ENCODE measurements around the gene SLC7A6. TPM values are rescaled to one million over a fixed set of nuclear protein-coding genes. Genes with fewer than 3 reads are reported as not detected.
A peak's percentile ranks its signal among the peaks of the same experiment; 100 is the strongest.

SLC7A6 gene
- polyA plus RNA-seq, 1 donor from 2014 or later, result 13.8 TPM

DNA sequence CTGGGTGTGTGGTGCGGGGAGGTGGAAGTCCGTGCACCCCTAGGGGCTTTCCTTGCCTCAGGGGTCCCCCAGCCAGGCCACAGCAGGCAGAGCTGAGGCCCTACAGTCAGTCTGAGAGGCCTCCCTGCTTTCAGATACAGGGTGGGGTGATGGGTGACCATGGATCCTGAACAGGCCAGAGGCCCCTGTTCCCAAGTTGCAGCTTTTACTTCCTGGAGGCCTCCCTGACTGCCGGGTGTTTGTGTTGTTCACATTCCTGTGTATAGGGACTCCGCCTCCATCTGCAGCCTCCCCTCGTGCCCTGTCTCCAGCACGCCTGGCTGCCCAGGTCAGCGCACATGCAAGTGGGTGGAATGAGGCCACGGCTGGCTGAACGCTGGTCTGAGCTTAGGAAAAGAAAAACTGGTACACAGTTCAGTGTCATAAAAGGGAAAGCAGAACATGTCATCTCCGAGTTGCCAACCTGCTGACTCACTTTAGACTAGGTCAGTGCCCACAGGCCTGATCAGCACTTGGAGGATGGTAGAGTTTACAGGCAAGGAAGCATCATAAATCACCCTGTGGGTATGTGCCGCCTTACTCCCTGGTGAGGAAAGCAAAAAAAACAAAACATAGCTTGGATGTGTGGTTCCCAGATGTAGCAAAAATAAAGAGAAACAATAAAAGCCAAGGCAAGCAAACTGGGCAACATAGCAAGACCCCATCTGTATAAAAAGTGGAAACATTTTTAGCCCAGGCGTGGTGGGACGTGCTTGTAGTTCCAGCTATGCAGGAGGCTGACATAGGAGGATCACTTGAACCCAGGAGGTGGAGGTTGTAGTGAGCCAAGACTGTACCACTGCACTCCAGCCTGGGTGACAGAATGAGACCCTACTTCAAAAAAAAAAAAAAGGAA lies 6.2 kb upstream of the SLC7A6 start:
- H3K9me3 Mint-ChIP-seq, result no peaks in the 10 kb centered on the region

DNA sequence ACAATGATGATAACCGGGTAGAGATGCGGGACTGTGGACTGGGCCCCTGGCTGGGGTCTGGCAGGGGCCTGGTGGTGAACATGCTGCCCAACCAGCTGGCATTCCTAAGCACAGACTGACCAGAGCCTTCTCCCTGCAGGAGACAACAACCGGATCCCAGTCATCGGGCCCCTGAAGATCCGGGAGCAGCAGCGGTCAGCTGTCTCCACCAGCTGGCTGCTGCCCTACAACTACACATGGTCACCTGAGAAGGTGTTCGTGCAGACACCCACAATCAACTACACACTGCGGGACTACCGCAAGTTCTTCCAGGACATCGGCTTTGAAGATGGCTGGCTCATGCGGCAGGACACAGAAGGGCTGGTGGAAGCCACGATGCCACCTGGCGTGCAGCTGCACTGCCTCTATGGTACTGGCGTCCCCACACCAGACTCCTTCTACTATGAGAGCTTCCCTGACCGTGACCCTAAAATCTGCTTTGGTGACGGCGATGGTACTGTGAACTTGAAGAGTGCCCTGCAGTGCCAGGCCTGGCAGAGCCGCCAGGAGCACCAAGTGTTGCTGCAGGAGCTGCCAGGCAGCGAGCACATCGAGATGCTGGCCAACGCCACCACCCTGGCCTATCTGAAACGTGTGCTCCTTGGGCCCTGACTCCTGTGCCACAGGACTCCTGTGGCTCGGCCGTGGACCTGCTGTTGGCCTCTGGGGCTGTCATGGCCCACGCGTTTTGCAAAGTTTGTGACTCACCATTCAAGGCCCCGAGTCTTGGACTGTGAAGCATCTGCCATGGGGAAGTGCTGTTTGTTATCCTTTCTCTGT lies 5.1 kb upstream of the SLC7A6 start:
- no peaks in the 10 kb centered on the region for H3K9me3 Mint-ChIP-seq
- H3K36me3 Mint-ChIP-seq, result peaks cover 2% of the 10 kb centered on the region
- H3K4me1 Mint-ChIP-seq, result peaks cover 17 to 29% (median 17%) of the 10 kb centered on the region in 3 donors
- no peak overlapping the region for H3K27ac Mint-ChIP-seq
- no peaks in the 10 kb centered on the region for H3K27me3 Mint-ChIP-seq
- H3K4me3 Mint-ChIP-seq, result peak overlapping the region in 1 of 4 donors; percentile 57

More for the DNA sequence above, 6.2 kb upstream of the SLC7A6 start:
- H3K27ac Mint-ChIP-seq, result peak overlapping the region; percentile 16 to 89 (median 47)
- peaks cover 12 to 21% (median 15%) of the 10 kb centered on the region in 3 donors for H3K4me1 Mint-ChIP-seq
- no peaks in the 10 kb centered on the region for H3K27me3 Mint-ChIP-seq
- H3K36me3 Mint-ChIP-seq, result peaks cover 4% of the 10 kb centered on the region
- H3K4me3 Mint-ChIP-seq, result peak overlapping the region in 2 of 4 donors; percentile 57 to 82

DNA sequence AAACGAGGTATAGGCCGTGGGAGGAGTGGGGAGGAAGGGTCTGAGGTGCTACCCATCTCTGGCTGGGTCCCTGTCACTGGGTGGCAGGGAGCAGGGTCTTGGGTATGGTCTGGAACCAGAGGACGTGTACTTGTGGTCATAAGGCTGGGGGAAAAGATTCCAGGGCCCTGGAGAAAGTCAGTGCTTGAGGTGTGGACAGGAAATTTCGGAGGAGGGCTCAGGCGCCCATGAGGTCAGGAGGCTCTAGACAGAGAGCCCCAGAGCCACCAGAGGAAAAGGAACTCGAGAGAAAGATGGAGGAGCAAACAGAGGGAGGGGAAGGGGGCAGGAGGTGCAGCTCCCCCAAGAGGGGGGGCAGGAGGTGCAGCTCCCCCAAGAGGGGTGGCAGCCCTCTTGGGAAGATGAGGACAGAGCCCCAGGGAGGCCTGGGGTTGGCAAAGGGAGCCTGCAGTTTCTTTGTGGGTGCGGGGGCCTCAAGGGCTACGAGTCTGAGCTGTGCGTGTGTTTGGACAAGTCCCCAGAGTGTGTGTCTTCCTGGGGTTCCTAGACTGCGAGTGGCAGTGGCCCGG lies 683 bp upstream of the SLC7A6 start:
- H3K36me3 Mint-ChIP-seq, result peaks cover 2% of the 10 kb centered on the region
- no peaks in the 10 kb centered on the region for H3K27me3 Mint-ChIP-seq
- peak overlapping the region; percentile 96 to 98 (median 97) for H3K27ac Mint-ChIP-seq
- peaks cover 21 to 34% (median 30%) of the 10 kb centered on the region in 3 donors for H3K4me1 Mint-ChIP-seq
- H3K4me3 Mint-ChIP-seq, result peak overlapping the region; percentile 90 to 99 (median 95)
- no peaks in the 10 kb centered on the region for H3K9me3 Mint-ChIP-seq

DNA sequence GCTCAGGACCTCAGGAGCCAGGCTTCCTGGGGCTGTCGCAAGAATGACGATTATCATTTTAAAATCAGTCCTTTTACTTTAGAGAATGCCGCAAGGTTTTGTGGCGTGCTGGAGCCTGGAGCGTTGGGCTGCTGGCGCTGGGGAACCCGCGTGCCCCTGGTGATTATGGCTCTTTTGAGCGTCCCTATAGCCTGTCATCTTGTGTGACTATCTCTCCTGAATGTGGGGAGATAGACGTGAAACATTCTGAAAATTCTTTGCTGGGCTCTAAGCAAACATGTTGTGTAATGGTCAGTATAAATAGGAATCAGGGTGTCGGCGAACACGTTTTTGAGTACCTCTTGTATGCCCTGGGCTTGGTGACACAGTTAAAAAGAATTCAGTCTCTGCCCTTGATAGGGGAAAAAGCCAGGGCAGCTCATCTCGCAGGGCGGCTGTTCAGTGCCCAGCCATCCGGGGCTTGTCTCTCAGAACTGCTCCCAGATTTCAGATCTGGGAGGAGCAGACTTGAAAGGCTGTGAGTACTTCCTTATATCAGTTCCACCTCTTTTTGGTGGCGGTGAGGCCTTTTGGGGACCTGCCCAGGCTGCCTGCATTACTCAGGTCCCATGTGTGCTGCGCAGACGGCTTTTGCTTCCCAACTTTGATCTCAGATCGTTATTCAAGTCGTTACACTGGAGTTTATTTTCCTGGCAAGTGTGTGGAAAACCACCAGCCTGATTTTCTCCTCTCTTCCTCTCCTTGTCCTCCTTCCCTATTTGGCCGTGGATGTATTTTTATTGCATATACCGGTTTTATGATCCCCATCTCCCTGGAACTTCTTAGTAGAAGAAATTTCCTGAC lies 973 bp downstream of the SLC7A6 start:
- Mint-ChIP-seq H3K4me1 (peaks cover 28 to 41% (median 37%) of the 10 kb centered on the region in 3 donors), H3K36me3 (no peaks in the 10 kb centered on the region), H3K4me3 (peak overlapping the region; percentile 94 to 99 (median 98)), H3K9me3 (no peaks in the 10 kb centered on the region), H3K27ac (peak overlapping the region; percentile 96 to 98 (median 97)), H3K27me3 (no peaks in the 10 kb centered on the region)

DNA sequence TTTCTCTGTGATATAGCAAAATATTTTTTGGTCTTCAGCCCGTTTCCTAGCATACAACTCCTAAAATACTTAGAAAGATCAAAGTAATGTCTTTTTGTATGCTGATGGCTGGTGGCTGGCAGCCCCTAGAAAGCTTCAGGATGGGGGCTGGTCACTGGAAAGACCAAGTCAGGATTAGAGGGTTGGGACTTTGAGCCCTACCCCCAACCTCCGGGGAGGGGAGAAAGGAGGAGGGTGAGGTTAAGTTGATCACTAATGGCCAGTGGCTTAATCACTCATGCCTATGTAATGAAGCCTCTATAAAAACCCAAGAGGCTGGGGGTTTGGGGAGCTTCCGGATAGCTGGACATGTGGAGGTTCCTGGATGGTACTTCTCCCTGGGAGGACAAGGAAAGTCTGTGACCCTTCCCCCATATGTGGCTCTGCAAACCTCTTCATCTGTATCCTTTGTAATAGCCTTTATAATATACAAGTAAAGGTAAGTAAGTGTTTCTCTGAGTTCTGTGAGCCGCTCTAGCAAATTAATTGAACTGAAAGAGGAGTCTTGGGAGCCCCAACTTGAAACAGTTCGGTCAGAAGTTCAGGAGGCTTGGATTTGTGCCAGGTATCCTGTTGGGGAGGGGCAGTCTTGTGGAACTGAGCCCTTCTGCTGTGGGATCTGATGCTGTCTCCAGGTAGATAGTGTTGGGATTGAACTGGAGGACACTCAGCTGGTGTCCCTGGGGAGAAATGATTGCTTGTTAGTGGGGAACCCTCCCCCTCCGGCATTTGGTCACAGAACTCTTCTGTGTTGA lies 3.5 kb downstream of the SLC7A6 start:
- H3K27me3 Mint-ChIP-seq, result no peaks in the 10 kb centered on the region
- peaks cover 35 to 43% (median 42%) of the 10 kb centered on the region in 3 donors for H3K4me1 Mint-ChIP-seq
- peaks cover 1% of the 10 kb centered on the region for H3K36me3 Mint-ChIP-seq
- peak overlapping the region in 1 of 4 donors; percentile 35 for H3K4me3 Mint-ChIP-seq
- H3K27ac Mint-ChIP-seq, result peak overlapping the region in 2 of 3 donors; percentile 47 to 85
- no peaks in the 10 kb centered on the region for H3K9me3 Mint-ChIP-seq

DNA sequence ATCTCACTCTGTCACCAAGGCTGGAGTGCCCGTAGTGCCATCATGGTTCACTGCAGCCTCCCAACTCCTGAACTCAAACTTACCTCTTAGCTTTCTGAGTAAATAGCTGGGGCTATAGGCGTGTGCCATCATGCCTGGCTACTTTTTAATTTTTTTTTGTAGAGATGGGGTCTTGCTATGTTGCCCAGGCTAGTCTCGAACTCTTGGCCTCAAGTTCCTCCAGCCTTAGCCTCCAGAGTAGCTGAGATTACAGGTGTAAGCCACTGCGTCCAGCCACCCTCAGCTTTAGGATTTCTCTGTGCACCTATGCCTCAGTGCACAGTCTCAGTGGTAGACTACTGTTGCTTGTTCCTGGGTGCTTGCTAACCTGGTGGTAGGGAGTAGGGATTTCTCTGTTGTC lies 5.5 kb downstream of the SLC7A6 start:
- peaks cover 49 to 56% (median 53%) of the 10 kb centered on the region in 3 donors for H3K4me1 Mint-ChIP-seq
- H3K4me3 Mint-ChIP-seq, result no peak overlapping the region
- no peaks in the 10 kb centered on the region for H3K27me3 Mint-ChIP-seq
- H3K9me3 Mint-ChIP-seq, result no peaks in the 10 kb centered on the region
- peak overlapping the region; percentile 63 to 90 (median 79) for H3K27ac Mint-ChIP-seq
- peaks cover 1% of the 10 kb centered on the region for H3K36me3 Mint-ChIP-seq

DNA sequence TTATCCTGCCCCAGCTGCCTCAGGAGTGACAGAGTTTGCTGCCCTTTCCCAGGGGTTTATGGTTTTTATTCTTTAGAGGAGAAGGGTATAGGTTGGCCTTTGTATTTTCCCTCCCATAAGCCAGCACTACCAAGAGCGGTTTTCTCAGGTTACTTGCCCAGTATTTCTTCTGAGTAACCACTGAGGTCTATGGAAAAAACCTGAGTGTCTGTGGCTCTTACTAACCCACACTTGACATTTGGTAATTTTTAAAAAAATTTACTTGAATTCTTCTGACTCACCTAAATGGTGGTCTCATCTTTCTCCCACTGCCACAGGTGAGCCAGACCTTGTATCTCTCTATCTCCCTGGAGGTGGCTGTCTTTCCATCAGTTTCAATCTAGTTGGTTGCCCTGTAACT lies 6.0 kb downstream of the SLC7A6 start:
- no peaks in the 10 kb centered on the region for H3K27me3 Mint-ChIP-seq
- peak overlapping the region in 1 of 4 donors; percentile 42 for H3K4me3 Mint-ChIP-seq
- no peaks in the 10 kb centered on the region for H3K9me3 Mint-ChIP-seq
- H3K27ac Mint-ChIP-seq, result peak overlapping the region in 2 of 3 donors; percentile 43 to 90
- peaks cover 47 to 53% (median 52%) of the 10 kb centered on the region in 3 donors for H3K4me1 Mint-ChIP-seq
- H3K36me3 Mint-ChIP-seq, result peaks cover 4% of the 10 kb centered on the region

DNA sequence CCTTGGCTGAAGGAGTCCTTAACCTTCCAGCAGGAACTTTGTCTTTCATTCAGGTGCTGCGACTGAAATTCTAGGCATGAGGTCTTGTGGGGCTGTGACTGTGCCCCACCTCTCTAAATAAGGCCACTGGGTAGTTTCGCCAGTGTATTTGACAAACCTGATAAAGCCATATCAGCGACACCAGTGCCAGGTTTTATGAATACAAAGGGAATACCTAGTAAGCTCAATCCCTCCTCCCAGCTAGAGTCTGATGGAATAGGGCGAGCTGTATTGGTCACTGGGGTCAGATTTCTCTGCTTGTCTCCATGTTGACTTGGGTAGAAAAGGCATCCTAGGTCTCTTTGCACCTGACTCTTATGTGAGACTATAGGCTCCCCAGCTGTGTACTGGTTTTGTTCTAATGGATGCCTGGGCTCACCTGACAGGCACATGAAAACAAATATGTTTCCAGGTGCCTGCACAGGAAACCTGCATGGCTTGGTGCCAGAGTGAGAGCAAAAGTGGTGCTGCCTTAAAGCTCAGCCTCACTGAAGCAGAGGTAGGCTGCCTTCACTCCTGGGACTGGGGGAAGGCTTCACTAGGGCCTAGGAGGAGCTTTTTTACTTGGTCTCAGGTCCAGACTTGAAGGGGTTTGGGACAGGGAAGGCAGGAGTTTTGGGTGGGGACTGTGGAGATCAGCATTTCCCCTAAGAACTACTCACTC lies 8.3 kb downstream of the SLC7A6 start:
- no peaks in the 10 kb centered on the region for H3K27me3 Mint-ChIP-seq
- H3K4me1 Mint-ChIP-seq, result peaks cover 49 to 55% (median 53%) of the 10 kb centered on the region in 3 donors
- no peaks in the 10 kb centered on the region for H3K9me3 Mint-ChIP-seq
- peak overlapping the region; percentile 4 to 85 (median 70) for H3K4me3 Mint-ChIP-seq
- H3K27ac Mint-ChIP-seq, result peak overlapping the region; percentile 67 to 76 (median 73)
- H3K36me3 Mint-ChIP-seq, result peaks cover 9% of the 10 kb centered on the region

DNA sequence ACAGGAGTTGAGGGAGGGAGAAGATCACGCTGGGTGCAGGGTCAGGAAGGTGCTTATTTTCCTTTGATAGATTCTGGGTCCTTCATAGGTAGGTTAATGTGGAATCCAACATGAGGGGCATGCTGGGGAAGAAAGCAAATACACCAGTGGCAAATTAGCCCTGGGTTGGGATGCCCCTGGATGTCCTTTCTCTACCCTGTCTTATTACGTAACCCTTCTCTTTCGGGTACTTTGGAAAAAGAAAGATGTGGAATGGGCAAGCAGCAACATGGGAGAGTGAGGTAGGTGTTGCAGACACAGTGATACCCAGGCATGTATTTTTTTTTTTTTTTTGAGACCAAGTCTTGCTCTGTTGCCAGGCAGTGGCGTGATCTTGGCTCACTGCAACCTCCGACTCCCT lies 9.1 kb downstream of the SLC7A6 start:
- Mint-ChIP-seq H3K9me3 (no peaks in the 10 kb centered on the region), H3K36me3 (peaks cover 9% of the 10 kb centered on the region), H3K4me3 (peak overlapping the region in 3 of 4 donors; percentile 68 to 85 (median 72)), H3K4me1 (peaks cover 45 to 50% (median 48%) of the 10 kb centered on the region in 3 donors), H3K27ac (peak overlapping the region; percentile 55 to 76 (median 67)), H3K27me3 (no peaks in the 10 kb centered on the region)

DNA sequence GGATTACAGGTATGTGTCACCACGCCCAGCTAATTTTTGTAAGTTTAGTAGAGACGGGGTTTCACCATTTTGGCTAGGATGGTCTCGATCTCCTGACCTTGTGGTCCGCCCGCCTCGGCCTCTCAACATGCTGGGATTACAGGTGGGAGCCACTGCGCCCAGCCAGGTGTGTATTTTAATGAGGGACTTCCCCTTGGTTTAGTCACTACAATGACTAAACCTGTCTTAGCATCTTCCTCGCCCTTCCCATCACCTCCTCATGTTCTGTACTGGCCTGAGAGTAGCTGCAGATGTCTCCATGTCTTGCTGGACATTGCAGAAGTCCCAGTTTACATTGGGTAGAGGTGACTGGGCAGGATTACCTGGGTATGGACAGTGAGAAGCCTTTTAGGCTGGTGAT lies 9.6 kb downstream of the SLC7A6 start:
- Mint-ChIP-seq H3K4me1 (peaks cover 45 to 49% (median 47%) of the 10 kb centered on the region in 3 donors), H3K27me3 (no peaks in the 10 kb centered on the region), H3K4me3 (peak overlapping the region in 2 of 4 donors; percentile 12 to 83), H3K27ac (peak overlapping the region; percentile 23 to 76 (median 55)), H3K36me3 (peaks cover 9% of the 10 kb centered on the region), H3K9me3 (no peaks in the 10 kb centered on the region)

DNA sequence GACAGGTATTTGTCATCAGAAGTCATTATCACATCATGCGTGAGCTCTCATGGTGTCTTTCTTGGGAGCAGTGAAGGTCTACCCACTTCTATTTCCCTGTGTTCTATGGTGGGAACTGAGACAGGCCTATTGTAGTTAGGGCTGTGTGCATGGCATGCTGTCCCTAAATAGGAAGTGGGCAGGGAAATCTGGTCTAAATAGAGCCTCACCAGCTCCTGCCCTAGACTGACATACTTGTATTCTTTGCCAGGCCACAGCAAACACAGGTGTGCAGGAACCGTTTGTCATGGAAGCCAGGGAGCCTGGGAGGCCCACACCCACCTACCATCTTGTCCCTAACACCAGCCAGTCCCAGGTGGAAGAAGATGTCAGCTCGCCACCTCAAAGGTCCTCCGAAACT lies 10.1 kb downstream of the SLC7A6 start:
- peak overlapping the region; percentile 23 to 76 (median 55) for H3K27ac Mint-ChIP-seq

DNA sequence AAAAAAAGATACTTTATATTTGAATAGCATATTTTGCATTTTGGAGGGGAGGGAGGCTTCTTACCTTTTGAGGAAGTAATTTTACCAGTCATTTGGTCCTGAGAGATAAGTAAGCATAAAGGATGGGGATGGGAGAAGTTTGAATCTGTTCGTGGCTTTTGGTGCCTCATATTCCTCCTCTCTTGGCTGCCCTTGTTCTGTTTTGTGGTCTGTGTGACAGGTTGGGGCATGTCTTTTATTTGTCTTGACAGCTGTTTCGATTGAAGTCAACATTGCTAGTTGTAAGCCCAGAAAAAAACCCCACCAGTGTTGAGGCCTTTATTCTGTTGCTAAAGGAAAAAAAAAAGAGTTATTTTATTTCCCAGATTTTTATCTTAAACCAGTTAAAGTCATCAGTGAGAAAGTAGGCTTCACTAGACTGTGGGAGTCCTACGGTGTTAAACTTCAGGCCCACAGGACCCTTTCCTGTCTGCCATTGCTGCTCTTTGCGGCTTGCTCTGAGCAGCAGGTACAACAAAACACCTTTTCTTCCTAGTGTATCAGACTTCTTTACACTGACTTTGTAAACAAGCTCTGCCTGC lies 11.4 kb downstream of the SLC7A6 start:
- Mint-ChIP-seq H3K4me1 (peaks cover 44 to 48% (median 48%) of the 10 kb centered on the region in 3 donors), H3K4me3 (peak overlapping the region; percentile 63 to 92 (median 85)), H3K9me3 (no peaks in the 10 kb centered on the region)

More for the DNA sequence above, 10.1 kb downstream of the SLC7A6 start:
- Mint-ChIP-seq H3K4me3 (peak overlapping the region in 2 of 4 donors; percentile 67 to 83), H3K4me1 (peaks cover 44% of the 10 kb centered on the region in 3 donors), H3K9me3 (no peaks in the 10 kb centered on the region), H3K27me3 (no peaks in the 10 kb centered on the region), H3K36me3 (peaks cover 10% of the 10 kb centered on the region)

More for the DNA sequence above, 11.4 kb downstream of the SLC7A6 start:
- Mint-ChIP-seq H3K27ac (peak overlapping the region; percentile 76 to 96 (median 88)), H3K27me3 (no peaks in the 10 kb centered on the region), H3K36me3 (peaks cover 10% of the 10 kb centered on the region)
